Raji (cell line): Measurements from ENCODE around the gene LYPD4.

ENCODE experiments used
- POLR2A ChIP-seq: IDR thresholded peaks from 2 replicates; pipeline ENCODE4 v1.6.1; 2011; ENCODE audit warnings: low read depth, low read length, control low read depth; ENCODE audit not compliant: insufficient read depth

Gene LYPD4

DNA sequence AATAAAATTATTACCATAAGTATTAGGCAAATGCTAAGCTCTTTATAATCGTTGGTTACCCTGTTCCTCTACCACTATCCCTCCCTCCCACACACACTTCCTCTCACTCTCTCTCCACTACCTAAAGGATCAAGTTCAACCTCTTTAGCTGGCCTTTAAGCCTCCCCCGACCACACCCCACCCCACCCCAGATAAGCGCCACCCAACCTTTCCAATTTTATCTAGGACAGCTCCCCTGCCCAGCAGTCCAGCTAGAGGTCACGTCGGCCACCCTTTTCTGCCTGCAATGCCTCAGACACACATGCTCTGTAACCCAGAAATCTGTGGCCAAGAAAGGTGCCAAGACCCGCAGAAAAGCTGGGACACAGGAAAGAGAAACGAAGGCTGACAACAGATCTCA is 1.1 kb downstream of the LYPD4 start:
- TF ChIP-seq POLR2A = no peak

DNA sequence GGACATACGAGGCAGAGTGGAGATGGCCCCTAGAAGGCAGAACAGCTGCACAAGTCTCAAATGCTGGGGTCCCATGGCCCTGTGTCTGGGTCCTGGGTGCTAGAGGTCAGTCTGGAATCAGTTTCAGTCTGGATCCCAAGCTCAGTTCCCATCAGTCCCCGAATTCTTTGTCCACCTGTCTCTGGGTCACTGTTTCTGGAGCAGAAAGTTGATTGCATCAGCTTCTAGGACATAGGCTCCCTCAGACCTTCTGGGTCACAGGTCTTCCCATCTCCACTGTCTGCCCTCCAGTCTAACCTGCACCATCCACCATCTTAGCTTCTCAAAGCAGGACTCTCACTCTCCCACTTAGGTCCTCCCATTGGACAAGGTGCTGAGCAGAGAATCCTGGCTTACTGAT is 5.3 kb downstream of the LYPD4 start:
- TF ChIP-seq POLR2A = no peak

DNA sequence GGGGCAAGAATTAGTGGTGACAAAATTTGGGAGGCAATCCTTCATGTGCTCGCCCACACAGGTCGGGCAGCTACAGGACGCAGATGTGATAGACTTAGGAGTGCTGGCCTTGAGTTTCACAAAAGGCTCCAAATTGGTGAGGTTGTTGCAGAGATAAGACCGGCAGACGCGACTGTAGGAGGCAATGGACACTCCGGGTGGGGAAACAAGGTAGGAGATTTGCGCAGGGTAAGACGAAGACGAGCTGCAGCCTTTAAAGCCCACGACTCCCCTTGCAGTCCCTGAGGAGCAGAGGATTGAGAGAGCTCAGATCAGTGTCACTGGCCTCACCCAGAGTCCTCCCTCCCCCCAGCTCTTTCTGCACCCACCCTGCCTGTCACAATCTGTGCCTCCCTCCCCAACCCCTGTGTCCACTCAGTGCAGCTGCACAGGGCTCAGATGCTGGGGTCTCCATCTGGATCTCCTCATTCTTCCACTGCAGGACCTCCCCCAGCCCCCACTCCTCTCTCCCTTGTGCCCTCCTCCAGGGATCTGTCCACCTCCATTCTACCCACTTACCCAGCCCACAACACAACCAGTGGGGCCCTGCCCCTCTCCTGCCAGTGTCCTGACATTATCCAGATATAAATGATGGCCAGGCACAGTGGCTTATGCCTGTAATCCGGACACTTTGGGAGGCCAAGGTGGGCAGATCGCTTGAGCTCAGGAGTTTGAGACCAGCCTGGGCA is 6.3 kb downstream of the LYPD4 start:
- no peak for TF ChIP-seq POLR2A

DNA sequence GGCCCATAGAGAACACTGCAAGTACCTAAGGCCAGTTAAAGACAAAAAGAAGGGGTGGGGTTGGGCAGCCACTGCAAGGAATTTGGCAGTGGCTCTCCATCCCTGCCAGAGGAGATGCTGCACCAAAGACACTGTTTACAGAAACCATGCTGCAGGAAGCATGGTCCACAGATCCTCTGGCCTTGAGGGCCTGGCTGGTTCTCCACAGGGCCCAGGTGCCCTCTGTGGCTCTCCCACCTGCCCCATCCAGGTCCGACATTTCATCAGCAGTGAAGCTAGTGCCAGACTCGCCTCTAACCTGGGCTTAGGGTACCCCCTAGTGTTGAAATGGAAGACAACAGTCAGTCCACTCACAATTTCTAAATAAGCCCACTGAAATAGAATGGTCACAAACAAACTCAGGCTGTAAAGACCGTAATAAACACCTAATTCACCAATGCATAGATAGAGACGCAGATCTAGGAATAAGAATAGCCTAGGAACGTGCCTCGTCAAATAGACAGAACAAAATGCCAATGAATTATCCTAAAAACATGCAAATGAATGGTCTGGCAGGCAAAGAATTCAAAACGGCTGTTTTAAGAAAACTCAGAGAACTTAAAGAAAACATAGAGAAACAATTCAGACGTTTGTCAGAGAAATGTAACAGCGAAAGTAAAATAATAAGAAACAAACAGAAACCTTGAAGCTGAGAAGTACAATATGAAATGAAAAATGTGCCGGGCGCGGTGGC is 23.3 kb downstream of the LYPD4 start:
- TF ChIP-seq POLR2A = no peak

DNA sequence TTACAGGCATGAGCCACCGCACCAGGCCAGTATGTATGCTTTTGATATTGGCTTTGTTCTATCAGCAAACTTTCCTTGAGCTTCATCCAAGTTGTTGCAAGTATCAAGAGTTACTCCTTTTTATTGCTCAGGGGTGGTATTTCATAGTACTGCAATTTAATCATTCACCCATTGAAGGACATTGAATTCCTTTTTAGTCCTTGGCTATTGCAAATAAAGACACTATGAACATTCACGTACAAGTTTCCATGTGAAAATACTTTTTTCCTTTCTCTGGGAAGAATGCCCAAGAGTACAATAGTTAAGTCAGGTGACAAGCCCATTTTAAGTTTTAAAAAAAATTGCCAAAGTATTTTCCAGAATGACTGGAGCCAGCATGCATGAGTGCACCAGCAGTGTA is 27.7 kb downstream of the LYPD4 start:
- no peak for TF ChIP-seq POLR2A

DNA sequence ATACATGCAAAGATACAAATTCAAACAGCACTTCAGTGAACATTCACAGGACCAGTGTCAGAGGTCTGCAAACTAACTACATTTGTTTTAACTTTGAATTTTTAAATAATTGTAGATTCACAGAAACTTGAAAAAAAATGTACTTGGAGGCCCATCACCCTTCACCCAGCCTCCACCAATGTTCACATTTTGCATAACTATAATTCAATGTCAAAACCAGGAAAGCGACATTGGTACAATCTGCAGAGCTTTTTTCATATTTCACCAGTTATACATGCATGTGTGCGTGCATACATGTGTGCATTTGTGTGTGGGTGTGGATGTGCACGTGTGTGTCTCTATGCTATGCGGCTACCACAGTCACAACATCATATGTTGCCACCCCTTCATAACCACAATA is 29.2 kb downstream of the LYPD4 start:
- TF ChIP-seq POLR2A = no peak

DNA sequence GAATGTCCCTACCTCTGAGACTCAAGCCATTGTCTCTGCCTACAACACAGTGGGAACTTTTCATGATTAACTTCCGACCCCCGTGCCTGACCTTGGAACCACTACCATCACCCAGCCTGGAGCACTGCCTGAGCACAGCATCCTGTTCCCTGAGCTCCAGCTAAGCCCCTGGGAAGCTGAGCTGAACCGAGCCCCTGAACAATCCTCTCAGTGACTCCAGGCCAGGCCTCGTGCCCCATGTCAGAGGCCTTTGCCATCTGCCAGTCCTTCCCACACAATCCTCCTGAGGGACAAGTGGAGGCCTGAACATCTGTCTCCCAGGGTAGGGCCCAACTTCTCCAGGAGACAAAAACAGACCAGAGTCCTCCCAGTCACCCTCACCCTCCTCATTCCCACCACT is 30.6 kb downstream of the LYPD4 start:
- TF ChIP-seq POLR2A = no peak

DNA sequence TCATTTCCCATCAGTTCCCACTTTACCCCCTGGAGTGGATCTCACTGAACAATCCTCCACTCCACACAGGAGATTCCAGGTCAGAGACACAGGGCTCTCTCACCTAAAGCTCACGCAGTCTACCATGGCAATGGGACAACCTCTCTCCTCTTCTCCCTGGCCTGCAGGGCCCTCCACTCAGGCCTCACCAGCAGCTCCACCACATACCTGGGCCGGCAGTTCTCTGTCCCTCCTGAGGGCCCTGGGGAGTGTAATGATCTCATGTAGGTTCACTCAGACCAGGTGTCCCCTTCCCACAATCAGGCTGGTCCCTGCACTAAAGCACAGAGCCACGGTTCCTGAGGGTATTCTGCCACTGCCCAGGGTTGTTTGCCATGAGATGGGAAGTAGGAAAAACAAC is 32.5 kb downstream of the LYPD4 start:
- no peak for TF ChIP-seq POLR2A

DNA sequence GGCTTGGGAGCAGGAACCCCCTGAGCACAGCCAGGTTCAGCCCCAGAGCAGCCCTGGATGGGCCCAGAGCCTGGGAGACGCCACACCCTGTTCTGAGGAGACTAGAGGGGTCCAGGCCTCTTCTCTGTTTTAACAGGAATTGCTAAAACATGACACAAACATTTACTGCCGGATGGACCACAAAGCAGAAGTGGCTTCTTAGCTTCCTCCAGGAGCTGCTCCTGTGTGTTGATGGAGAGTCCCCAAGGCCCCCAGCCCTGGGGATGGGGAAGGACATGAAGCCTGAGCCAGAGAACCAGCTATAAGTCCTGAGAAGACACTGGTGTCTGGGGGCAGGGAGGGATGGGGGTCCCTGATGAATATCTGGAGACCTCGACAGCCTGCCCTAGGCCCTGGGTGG is 33.4 kb downstream of the LYPD4 start:
- TF ChIP-seq POLR2A = no peak

DNA sequence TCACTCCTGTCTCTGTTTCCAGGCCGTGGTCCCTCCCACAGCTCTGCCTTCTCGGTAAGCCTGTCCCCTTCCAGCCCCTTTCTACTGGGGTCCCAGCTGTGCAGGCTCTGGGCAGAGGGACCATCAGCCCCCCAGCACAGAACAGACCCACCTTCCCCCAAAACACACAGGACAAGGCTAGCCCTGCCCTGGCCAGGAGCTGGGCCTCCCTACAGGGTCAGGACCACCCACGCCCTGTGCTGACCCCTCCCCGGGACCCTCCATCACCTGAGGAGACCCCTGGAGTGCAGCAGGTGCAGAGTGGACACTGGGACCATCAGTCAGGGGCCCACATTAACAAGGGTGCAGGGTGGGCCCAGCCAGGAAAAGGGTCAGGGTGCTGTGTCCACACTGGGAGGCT is 34.2 kb downstream of the LYPD4 start:
- no peak for TF ChIP-seq POLR2A

DNA sequence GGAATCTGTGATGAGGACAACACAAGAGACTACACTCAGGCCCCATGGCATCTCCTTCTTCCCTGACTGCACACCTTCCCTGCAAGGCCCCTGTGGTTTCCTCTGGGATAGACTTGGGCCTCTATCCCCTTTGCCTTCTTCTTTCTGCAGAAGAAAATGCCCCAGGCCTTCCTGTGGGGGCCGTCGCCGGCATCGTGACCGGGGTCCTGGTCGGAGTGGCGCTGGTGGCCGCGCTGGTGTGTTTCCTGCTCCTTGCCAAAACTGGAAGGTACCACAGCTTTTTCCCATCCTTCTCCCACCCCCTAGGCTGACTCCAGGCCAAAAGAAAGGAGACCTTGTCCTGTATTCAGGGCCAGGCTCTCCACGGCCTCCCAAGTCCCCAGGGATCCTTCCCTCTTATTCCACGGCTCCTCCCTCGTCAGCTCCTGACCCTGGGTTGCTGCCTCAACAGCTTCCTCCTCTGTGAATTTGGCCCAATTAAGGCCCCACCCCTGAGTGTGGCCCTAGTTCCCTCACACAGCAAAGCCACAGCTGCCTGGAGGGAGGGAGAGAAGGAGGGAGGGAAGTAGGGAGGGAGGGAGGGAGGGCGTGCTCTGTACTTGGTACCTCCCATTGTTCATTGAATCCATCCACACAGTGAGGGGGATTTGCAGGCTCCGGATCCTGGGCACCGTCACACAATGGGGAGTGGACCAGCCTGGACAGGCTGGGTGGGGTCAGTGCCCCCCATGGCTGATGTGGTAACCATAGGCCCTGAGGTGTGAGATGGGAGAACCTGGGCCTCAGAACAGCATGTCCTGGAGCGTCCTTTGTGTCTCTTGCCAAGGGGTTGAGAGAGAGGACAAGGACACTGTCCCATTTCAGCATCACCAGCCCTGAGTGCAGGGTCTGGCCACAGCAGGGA is 35.6 kb downstream of the LYPD4 start:
- TF ChIP-seq POLR2A = no peak

DNA sequence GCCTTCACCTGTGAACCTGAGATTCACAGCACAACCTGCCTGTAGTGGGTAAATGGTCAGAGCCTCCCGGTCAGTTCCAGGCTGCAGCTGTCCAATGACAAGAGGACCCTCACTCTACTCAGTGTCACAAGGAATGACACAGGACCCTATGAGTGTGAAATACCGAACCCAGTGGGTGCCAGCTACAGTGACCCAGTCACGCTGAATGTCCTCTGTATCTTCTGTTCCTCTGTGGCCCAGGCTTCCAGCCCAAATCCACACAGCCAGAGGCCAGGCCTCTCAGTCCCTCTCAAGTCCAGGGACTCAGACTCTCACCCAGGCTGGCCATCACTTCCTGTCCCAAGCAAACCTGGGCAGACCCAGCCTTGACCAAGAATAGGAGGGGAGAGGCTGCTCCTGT is 37.3 kb downstream of the LYPD4 start:
- no peak for TF ChIP-seq POLR2A

DNA sequence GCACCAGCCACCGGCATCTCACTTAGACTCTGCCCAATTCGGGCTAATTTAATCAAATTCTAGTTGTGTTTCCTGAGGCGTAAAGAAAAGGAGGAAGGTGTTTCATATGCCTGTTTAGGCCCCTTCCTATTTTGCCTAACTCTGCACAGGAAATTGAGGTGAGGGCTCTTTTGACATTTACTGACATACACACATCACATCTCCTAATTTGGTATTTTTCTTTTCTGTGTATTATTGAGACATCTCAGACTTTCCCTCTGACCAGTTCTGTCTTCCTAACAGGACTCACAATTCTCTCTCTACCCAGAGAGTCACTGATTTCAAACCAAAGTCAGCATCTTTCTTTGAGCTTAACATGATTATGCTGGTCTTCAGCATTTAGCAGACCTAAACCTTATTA is 40.1 kb downstream of the LYPD4 start:
- peak; percentile 32; the same call in 1 of the 2 replicates for TF ChIP-seq POLR2A

DNA sequence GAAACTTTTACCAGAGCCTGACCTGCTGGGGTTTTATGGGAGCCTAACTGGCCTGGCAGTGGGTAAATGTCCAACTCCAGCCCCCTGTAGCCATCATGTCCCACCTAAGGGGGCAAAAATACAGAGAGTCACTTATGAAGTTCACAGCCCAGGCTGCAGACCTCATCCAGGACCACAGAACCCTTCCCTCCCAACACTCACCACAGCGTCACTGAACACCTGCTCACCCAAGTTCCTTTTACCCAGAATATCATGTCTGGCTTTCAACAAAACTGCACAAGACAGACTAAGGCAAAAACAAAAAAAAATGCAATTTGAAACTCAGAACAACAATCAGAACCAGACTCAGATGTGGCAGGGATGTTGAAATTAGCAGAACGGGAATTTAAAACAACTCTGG is 41.7 kb downstream of the LYPD4 start:
- 0 out of 2 replicates have a peak, but pooled peaks have one; percentile 12 for TF ChIP-seq POLR2A

DNA sequence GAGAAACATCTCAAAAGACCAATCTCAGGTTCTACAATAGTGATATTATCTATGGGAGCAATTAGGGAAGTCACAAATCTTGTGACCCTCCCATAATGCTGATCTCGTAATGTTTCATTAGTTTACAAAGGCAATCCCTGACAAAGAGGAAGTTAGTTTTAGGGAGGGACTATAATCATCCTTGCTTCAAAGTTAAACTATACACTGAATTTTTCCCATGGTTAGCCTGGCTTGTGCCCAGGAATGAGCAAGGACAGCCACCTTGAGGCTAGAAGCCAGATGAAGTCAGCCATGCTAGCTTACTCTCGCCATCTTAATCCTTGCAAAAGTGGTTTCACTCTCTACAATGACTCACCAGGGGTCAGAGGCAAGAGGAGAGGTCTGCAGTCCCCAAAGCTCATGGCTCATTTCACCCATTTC is 42.7 kb downstream of the LYPD4 start:
- 0 out of 2 replicates have a peak, but pooled peaks have one; percentile 11 for TF ChIP-seq POLR2A
